T-helper 17 cell (primary cell): ENCODE data around the gene MYO3A. TPM values are rescaled to one million over a fixed set of nuclear protein-coding genes. Genes with fewer than 3 reads are reported as not detected.

Experiments used
- ATAC-seq: fragments of 150-1000 bp; cut with Tn5 transposase; 2 replicates; pipeline ENCODE4 v1.10.0; 2021; ENCODE audit warnings: mild to moderate bottlenecking, moderate library complexity
- DNase-seq, 3 donors: peaks; one replicate each; pipeline versions ENCODE4 v3.0.0 to v3.0.0-alpha.2; 2020 to 2021
- H3K9me3 ChIP-seq: one replicate; pipeline ENCODE4 v1.7.0; 2013; ENCODE audit warnings: low read length, mild to moderate bottlenecking; ENCODE audit not compliant: control insufficient read depth, poor library complexity, severe bottlenecking
- H3K27ac Mint-ChIP-seq: one replicate; pipeline ENCODE4 v1.8.0; 2022; ENCODE audit warnings: mild to moderate bottlenecking, moderate library complexity, mixed read lengths
- H3K27me3 Mint-ChIP-seq: one replicate; pipeline ENCODE4 v1.8.0; 2022; ENCODE audit warnings: mixed read lengths
- H3K36me3 Mint-ChIP-seq: one replicate; pipeline ENCODE4 v1.8.0; 2022; ENCODE audit warnings: low read depth, mixed read lengths
- H3K4me1 Mint-ChIP-seq: one replicate; pipeline ENCODE4 v1.8.0; 2022; ENCODE audit warnings: mild to moderate bottlenecking, mixed read lengths
- H3K4me3 Mint-ChIP-seq: one replicate; pipeline ENCODE4 v1.8.0; 2022; ENCODE audit warnings: mild to moderate bottlenecking, moderate library complexity, mixed read lengths
- total RNA-seq, 4 donors: library from RNA in 2 of 4; stranded (reverse) in 2 of 4; gene quantifications; one replicate each; pipeline ENCODE4 v1.2.3 and lab custom pipeline; 2022 to 2026

Gene MYO3A
- total RNA-seq, 2 donors from 2014 or later = not detected

DNA sequence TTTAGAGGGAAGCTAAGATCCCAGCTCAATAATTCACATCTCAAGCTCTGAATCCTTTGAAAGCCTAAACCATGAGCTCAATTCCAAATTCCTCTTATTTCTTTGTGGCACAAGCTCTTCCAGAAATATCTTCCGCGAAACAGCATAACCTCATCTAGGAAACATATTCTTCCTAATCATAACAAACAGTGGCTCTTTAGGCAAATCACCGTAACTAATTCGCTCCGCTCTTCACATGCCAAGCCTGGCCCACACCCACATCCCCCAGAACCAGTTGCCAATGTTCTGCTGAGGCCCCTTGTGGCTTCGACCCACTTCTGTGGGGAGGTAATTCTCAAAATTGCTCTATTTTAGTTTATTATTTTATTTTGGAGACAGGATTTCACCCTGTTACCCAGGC lies 301.7 kb downstream of the MYO3A start:
- ATAC-seq (no peak), DNase-seq (no peak)
- Mint-ChIP-seq H3K27me3 (peaks cover 79% of the 10 kb centered on the region), H3K36me3 (no peaks in the 10 kb centered on the region), H3K27ac (no peak overlapping the region), H3K4me3 (no peak overlapping the region), H3K4me1 (no peaks in the 10 kb centered on the region)
- H3K9me3 ChIP-seq = no peaks in the 10 kb centered on the region

DNA sequence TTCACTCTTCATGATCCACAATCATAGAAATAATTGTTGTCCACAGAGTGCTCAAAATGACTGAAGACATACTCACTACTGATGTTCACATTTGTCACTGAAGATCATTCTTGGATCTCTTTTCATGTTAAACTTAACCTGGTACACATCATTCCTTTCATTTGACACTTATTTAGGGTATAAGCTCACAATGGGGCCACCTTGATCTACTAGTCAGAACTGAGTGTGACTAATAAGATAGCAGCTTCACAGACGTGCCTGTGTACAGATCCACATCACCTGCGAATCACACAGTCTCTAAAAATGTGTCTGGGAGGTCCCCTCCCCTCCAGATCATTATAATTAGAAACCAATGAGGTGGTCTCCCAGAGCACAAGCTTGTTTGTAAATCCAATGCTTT lies 304.3 kb downstream of the MYO3A start:
- no peak for ATAC-seq
- Mint-ChIP-seq H3K27me3 (peaks cover 72% of the 10 kb centered on the region), H3K27ac (no peak overlapping the region), H3K36me3 (peaks cover 3% of the 10 kb centered on the region), H3K4me1 (no peaks in the 10 kb centered on the region), H3K4me3 (no peak overlapping the region)
- DNase-seq = no peak
- no peaks in the 10 kb centered on the region for H3K9me3 ChIP-seq

DNA sequence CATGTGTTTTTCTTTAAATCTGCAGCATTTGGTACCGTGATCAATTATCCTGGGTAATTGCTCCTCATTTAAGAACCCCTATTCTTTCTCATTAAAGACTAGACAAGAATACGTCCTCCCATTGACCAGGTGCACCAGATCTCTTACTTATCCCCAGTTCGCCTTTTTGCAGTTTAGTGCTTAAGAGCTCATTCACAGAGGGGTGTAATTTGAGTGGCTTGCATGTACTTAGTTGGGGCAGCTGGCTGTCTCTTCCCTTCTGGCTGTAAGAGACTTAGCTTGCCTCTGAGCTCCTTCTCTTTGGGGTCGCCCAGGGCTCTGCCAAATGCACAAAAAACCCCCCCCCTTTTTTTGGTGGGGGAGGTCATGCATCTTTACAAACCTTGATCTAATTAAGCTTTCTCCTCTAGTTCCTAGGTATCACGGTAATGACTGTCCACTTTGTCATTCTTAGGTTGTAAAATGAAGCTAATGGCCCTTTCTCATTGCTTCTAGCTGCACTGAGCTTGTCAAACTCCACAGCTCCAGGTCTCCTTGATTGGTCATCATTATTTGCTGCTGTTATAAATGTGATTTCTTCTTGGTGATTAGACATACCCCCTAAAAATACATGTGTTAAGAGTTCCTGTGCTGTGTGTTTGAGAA lies 308.8 kb downstream of the MYO3A start:
- no peaks in the 10 kb centered on the region for H3K9me3 ChIP-seq
- Mint-ChIP-seq H3K36me3 (peaks cover 3% of the 10 kb centered on the region), H3K27me3 (peaks cover 47% of the 10 kb centered on the region), H3K4me3 (no peak overlapping the region), H3K4me1 (no peaks in the 10 kb centered on the region), H3K27ac (no peak overlapping the region)
- DNase-seq (no peak), ATAC-seq (no peak)

DNA sequence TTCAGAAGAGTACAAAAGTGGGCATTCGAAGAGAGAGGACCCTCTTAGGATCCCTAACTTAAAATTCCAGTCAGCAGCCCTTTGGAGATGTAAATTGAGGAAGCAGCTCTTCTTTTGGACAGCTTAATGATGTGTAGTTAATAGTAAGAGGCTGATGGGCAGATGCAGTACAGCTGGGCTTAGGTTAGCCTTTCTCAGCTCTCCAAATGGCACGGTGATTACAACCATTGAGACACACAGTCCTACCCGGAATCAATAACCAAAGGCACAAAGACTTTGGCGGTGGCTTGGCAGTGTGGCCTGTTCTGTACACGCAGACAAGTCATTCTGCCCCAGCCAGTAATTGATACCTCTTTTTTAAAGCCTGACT lies 309.3 kb downstream of the MYO3A start:
- no peak for ATAC-seq
- Mint-ChIP-seq H3K4me1 (no peaks in the 10 kb centered on the region), H3K27ac (no peak overlapping the region), H3K4me3 (no peak overlapping the region), H3K36me3 (peaks cover 3% of the 10 kb centered on the region), H3K27me3 (peaks cover 42% of the 10 kb centered on the region)
- H3K9me3 ChIP-seq = no peaks in the 10 kb centered on the region
- DNase-seq = no peak

DNA sequence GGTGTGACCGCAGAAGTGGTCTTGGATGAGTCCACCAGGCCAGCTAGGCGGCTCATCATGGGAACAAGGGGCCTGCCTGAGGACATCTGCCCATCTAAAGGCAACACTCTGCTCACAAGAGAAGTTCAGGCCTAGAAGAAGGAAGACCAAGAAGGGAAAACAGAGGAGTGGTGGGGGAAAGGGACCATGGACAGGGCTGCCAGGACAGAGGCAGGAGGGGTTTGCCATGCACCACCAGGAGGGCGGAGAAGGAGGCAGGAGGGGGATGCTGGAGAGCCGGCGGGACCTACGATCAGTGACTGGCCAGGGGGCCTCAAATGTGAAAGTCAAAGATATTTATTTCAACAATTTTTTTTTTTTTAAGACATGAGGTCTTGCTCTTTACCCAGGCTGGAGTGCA lies 315.7 kb downstream of the MYO3A start:
- ATAC-seq (no peak), DNase-seq (no peak)
- no peaks in the 10 kb centered on the region for H3K9me3 ChIP-seq
- Mint-ChIP-seq H3K27me3 (peaks cover 27% of the 10 kb centered on the region), H3K4me3 (no peak overlapping the region), H3K4me1 (no peaks in the 10 kb centered on the region), H3K36me3 (peaks cover 2% of the 10 kb centered on the region), H3K27ac (no peak overlapping the region)

DNA sequence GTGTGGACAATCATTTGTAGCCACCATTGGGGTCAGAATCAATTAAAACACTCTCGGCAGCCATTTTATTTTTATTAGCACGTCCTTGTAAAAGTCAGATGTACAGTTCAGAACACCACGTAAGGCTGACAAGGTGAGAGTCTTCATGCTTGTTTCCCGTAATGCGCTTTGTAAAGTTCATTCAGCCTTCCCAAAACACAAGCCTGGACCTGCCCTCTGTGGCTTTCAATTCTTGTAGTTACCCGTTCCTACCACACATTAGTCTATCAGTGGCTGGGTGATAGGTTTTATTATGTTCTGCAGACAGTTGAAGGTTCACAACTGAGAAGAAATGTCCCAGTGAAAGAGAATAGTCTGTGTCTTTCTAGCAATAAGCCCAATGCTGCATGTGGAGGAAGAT lies 317.9 kb downstream of the MYO3A start:
- no peak for DNase-seq

DNA sequence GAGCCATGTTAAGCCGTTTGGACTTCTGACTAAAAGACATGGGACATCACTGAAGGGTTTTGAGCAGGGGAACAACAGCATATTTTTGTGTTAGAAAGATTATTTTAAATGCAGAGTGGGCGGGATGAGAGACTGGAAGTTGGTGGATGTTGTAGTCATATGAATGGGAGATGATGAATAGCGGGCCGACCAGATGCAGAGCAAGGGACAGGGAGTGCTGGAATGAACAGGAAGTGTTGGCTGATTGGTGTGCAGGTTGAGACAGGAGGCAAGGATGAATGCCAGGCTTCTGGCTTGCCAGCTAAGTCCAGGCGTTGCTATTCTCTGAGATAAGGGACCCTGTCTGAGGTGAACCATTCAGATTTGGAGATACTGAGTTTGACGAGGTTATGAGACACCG lies 320.6 kb downstream of the MYO3A start:
- H3K36me3 Mint-ChIP-seq = peaks cover 2% of the 10 kb centered on the region

More for the DNA sequence above, 317.9 kb downstream of the MYO3A start:
- H3K9me3 ChIP-seq = no peaks in the 10 kb centered on the region
- Mint-ChIP-seq H3K36me3 (peaks cover 2% of the 10 kb centered on the region), H3K4me3 (no peak overlapping the region), H3K4me1 (no peaks in the 10 kb centered on the region), H3K27me3 (peaks cover 27% of the 10 kb centered on the region), H3K27ac (no peak overlapping the region)
- no peak for ATAC-seq

DNA sequence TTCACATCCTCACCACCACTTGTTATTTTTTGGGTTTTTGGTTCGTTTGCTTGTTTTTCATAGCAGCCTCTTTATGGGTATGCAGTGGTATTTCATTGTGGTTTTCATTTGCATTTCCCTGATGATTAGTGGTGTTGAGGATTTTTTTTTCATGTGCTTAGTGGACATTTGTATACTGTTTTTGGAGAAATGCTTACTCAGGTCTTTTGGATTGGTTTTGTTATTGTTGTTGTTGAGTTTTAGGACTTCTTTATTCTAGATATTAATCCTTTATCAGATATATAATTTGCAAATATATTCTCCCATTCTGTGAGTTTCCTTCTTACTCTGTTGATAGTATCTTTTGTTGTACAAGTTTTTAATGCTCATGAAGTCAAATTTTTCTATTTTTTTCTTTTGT lies 325.3 kb downstream of the MYO3A start:
- ATAC-seq (no peak), DNase-seq (no peak)
- no peak overlapping the region for H3K27ac Mint-ChIP-seq
- peaks cover 50% of the 10 kb centered on the region for H3K27me3 Mint-ChIP-seq
- H3K36me3 Mint-ChIP-seq = peaks cover 2% of the 10 kb centered on the region
- no peaks in the 10 kb centered on the region for H3K4me1 Mint-ChIP-seq
- H3K4me3 Mint-ChIP-seq = no peak overlapping the region
- H3K9me3 ChIP-seq = no peaks in the 10 kb centered on the region

More for the DNA sequence above, 320.6 kb downstream of the MYO3A start:
- DNase-seq (no peak), ATAC-seq (no peak)
- no peaks in the 10 kb centered on the region for H3K4me1 Mint-ChIP-seq
- H3K9me3 ChIP-seq = no peaks in the 10 kb centered on the region
- H3K27me3 Mint-ChIP-seq = peaks cover 42% of the 10 kb centered on the region
- no peak overlapping the region for H3K27ac Mint-ChIP-seq
- no peak overlapping the region for H3K4me3 Mint-ChIP-seq
